CD4-positive, alpha-beta T cell treated with Interleukin-4 for 4 hours (primary cell): ENCODE measurements around the gene RNF208.

Experiments used
- DNase-seq: peaks from one replicate; pipeline ENCODE4 v3.0.0-alpha.2; 2020

Gene RNF208

DNA sequence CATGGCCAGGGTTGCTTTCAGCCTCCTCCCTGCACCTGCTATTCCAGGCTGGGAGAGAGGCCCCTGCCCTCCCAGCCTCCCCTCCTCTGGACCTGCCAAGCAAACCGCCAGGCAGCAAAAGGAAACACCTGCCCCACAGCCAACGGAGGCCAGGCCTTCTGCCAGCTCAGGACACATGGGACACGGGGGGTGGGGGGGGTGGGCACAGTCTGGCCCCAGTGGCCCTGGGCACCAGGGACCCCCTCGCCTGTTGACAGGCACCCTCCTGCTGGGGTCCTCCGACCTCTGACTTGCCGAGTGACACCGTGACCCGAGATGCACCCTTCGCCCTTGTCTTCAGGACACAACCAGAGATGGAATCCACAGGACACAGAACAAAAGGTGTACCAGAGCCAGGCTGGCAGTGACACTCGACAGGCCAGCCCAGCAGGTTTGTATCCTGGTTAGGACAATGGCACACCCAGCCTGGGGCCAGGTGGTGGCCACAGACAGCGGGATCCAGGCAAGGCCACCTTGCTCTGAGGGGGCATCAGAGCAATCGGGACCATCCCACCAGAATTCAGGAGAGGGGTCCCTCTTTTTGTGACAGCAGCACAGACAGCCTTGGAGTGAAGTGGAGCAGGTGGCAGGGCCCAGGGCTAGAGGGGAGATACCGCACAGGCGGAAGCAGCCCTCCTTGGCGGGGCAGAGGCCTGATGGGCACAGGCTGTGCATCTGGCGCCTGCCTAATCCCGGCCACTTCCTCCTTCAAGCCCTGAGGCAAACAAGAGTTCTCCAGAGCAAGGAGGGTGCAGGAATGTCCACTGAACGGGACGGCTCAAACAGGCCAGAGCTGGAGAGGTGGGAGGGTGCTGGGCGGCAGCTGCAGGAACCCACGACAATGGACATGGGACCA lies 48.9 kb downstream of the RNF208 start:
- DNase-seq: no peak

DNA sequence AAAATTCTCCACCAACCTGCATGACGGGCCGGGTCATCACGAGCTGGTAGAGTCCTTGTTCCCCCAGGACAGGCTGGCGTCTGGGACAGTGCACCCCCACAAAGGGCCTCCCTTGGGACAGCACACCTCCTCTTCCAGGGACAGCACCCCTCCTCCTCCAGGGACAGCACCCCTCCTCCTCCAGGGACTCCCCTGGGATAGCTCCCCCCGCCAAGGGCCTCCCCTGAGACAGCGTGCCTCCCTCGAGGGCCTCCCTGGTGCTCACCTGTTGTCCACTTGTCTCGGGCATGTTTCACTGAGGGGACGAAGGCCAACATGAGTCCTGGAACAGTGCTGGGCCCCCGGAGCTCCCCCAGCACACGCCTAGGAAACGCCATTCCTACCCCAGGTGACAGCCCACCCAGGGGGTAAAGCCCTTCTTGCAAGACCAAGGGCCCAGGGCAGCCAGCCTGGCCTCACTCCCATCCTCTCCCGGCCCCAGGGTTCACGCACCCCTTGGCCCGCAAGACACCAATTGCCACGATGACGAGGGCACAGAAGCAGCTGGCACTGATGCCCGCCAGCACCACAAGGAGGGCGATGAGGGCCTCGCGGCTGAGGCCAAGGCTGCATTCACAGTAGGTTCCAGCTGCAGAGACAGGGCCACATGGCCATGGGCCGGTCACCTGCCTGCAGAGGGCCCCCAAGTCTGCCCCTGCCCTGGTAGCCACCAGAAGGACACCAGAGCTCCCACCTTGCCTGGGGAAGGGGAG lies 50.7 kb downstream of the RNF208 start:
- DNase-seq: no peak

DNA sequence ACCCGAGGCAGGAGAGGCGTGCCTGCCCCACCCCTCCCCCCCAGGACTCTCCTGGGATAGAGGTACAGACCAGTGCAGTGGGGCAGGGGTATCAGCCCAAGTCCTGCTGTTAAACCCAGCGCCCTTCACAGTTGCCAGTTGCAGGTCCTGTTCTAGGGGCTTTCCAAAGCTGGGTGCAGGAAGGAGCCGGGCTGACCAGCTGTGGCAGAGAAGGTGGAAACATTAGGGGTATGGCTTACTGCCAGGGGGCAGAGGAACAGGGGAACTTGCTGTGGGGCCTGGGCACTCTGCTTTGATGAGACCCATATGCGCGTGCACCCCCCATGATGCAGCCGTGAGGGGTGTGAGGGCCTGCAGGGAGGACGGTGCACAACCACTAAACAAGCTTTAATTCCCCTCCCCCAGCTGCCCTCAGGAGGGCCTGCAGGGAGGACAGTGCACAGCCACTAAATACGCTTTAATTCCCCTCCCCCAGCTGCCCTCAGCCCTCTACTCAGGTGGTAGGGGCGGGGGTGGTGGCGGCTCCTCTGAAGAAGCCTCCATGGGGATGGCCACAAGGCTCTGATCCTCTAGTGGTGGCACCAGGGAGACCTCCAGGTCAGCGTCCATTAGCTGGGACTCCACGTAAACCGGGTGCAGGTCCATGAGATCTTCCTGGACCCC lies 51.4 kb downstream of the RNF208 start:
- no peak for DNase-seq
